GM19452 (cell line): Measurements from ENCODE around the gene PLCH2.

Experiments
- ATAC-seq: cut with Tn5 transposase; IDR thresholded peaks from one replicate; pipeline ENCODE4 v1.9.1; 2021; ENCODE audit not compliant: unreplicated experiment

Gene PLCH2

GRCh38 chr1:2475571-2475970 lies 518 bp upstream of the PLCH2 start:
- no peak for ATAC-seq

- no peak for ATAC-seq
These were observed 1.2 kb downstream of the PLCH2 start for GRCh38 chr1:2477309-2477708.

GRCh38 chr1:2477791-2478499 lies 1.9 kb downstream of the PLCH2 start:
- ATAC-seq = no peak

- no peak for ATAC-seq
These were observed 3.1 kb downstream of the PLCH2 start for GRCh38 chr1:2479186-2479585.

- no peak for ATAC-seq
These were observed 3.5 kb downstream of the PLCH2 start for GRCh38 chr1:2479618-2480017.

- no peak for ATAC-seq
These were observed 4.3 kb downstream of the PLCH2 start for GRCh38 chr1:2480236-2480985.

GRCh38 chr1:2480986-2481364 lies 4.9 kb downstream of the PLCH2 start:
- ATAC-seq = no peak

GRCh38 chr1:2481885-2482284 lies 5.8 kb downstream of the PLCH2 start:
- no peak for ATAC-seq

- no peak for ATAC-seq
These were observed 6.5 kb downstream of the PLCH2 start for GRCh38 chr1:2482588-2482987.

- no peak for ATAC-seq
These were observed 6.9 kb downstream of the PLCH2 start for GRCh38 chr1:2483026-2483425.

GRCh38 chr1:2483970-2484369 lies 7.9 kb downstream of the PLCH2 start:
- ATAC-seq = no peak

- no peak for ATAC-seq
These were observed 10.0 kb downstream of the PLCH2 start for GRCh38 chr1:2486041-2486440.

GRCh38 chr1:2486558-2486957 lies 10.5 kb downstream of the PLCH2 start:
- ATAC-seq = no peak

GRCh38 chr1:2488688-2489087 lies 12.6 kb downstream of the PLCH2 start:
- ATAC-seq = no peak

- ATAC-seq = no peak
These were observed 13.5 kb downstream of the PLCH2 start for GRCh38 chr1:2489615-2490014.

GRCh38 chr1:2492091-2492490 lies 16.0 kb downstream of the PLCH2 start:
- no peak for ATAC-seq

GRCh38 chr1:2493218-2493617 lies 17.1 kb downstream of the PLCH2 start:
- no peak for ATAC-seq

GRCh38 chr1:2493691-2494322 lies 17.7 kb downstream of the PLCH2 start:
- ATAC-seq = no peak

- no peak for ATAC-seq
These were observed 18.2 kb downstream of the PLCH2 start for GRCh38 chr1:2494323-2494693.

GRCh38 chr1:2495026-2495425 lies 18.9 kb downstream of the PLCH2 start:
- no peak for ATAC-seq

- no peak for ATAC-seq
These were observed 19.5 kb downstream of the PLCH2 start for GRCh38 chr1:2495546-2495945.

GRCh38 chr1:2496087-2496622 lies 20.1 kb downstream of the PLCH2 start:
- peak; percentile 51 for ATAC-seq
